Measurements from ENCODE around the gene CTSO.

Gene CTSO

DNA sequence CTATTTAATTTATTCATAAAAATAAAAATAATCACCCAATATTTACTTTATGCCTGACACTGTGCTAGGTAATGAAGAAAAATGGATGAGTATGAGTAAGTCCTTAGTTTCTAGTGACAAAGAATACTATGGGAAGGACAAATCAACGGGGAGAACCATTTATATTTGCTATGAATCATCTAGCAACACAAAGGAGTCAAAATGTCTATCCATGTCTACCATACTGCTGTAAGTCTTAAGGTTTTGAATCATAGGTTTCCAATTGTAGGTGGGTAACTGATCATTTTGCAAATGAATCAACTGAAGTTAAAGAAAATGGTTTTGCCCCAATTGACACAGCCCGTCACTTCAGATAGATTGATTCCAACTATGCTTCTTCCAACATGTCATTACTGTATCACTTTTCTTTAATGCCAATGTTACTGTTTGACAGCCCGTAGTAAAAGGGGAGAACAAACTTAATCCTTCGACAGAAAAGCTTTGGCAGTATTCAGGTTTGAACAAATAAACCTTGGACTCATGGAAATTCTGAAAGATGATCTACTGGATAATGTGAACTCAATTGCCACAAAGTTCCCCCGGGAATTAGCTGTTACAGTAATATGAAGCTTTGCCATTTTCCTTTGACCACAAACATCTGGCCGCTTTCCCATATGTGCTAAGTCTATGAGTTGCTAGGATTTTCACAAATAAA, 47.0 kb downstream of the CTSO start:
- no peak for TF ChIP-seq GATA2 (IDR thresholded peaks at IDR 0.05; ENCODE audit: low read depth, low read length)
- TF ChIP-seq GATA3 (IDR thresholded peaks at IDR 0.05; ENCODE audit: low read depth, low read length) = no peak

DNA sequence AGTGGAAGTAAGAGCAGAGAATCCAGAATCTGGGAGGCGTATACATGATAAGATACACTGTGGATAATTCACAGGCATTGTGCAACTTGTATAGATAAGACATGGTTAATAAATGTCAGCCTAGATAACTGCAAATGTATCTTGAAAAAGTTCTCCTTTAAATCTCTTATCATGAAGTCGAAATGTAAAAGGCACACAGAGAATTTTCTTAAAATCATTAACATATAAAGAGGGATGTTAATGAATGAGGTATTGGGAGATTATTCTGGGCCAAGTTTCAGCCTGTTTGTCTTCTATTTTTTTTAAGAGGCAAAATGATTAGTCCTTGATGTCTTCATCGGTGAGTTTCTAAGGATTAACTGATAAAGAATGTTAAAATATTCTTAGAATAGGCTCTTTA, 49.3 kb downstream of the CTSO start:
- TF ChIP-seq GATA3 (IDR thresholded peaks at IDR 0.05; ENCODE audit: low read depth, low read length) (no peak), GATA2 (IDR thresholded peaks at IDR 0.05; ENCODE audit: low read depth, low read length) (no peak)

GRCh38 chr4:155903453-155903852, 50.2 kb downstream of the CTSO start, which contains the start of gene TDO2:
TSS of gene TDO2 (plus strand) at chr4:155903696. CDS start at chr4:155903759, 63 bp downstream.
- TF ChIP-seq GATA2 (IDR thresholded peaks at IDR 0.05; ENCODE audit: low read depth, low read length) = no peak
- no peak for TF ChIP-seq GATA3 (IDR thresholded peaks at IDR 0.05; ENCODE audit: low read depth, low read length)

DNA sequence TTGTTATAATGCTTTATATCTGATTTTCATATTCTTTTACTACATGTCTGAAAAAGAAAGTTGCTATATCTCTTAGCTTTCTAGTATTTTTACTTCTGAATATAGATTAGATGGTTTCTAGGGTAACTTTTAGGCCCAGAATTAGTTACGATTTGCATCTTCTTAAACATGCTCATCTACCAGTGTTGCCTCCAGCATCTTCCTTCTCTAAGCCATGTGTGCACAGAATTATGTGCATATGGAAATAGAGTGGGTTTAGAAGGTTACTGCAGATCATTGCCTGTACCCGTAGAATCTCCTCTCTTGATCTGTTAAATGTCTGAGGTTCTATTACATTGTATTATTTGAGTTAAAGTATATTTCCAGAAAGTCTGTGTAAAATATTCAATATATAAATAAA, 52.7 kb downstream of the CTSO start:
- TF ChIP-seq GATA3 (IDR thresholded peaks at IDR 0.05; ENCODE audit: low read depth, low read length) = no peak
- no peak for TF ChIP-seq GATA2 (IDR thresholded peaks at IDR 0.05; ENCODE audit: low read depth, low read length)

DNA sequence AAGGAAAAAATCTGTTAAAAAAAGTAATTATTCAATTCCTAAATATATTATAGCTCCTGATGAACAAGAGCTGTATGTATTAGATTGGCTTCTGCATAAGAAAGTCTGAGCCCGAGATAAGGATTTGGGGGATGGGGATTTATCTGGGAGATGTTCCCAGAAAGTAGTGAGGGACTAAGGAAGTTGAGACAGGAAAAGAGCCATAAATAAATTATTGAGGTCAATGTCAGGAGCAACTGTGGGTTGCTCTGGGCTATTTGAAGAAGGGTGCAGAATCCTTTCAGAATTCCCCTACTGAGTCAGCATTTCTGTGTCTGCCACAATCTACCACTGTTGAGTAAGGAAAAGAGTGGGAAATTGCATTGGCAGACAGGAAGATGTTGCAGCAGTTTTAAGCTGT, 53.3 kb downstream of the CTSO start:
- no peak for TF ChIP-seq GATA3 (IDR thresholded peaks at IDR 0.05; ENCODE audit: low read depth, low read length)
- TF ChIP-seq GATA2 (IDR thresholded peaks at IDR 0.05; ENCODE audit: low read depth, low read length) = no peak

GRCh38 chr4:155899891-155900290, 53.8 kb downstream of the CTSO start:
- TF ChIP-seq GATA3 (IDR thresholded peaks at IDR 0.05; ENCODE audit: low read depth, low read length) (no peak), GATA2 (IDR thresholded peaks at IDR 0.05; ENCODE audit: low read depth, low read length) (no peak)

DNA sequence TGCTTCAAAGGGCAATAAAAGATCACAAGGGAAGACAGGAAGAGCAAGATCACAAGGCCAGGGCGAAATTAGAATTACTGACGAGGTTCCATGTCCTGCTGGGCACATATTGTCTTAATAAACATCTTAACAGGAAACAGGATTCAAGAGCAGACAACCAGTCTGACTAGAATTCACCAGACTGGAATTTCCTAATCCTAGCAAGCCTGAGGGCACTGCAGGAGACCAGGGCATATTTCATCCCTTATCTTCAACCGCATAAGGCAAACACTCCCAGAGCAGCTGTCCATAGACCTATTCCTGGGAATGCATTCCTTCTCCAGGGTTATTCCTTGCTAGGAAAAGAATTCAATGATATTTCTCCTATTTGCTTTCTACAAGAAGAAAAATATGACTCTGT, 62.6 kb downstream of the CTSO start:
- TF ChIP-seq GATA3 (IDR thresholded peaks at IDR 0.05; ENCODE audit: low read depth, low read length) (no peak), GATA2 (IDR thresholded peaks at IDR 0.05; ENCODE audit: low read depth, low read length) (no peak)

GRCh38 chr4:155889946-155890345, 63.7 kb downstream of the CTSO start:
- TF ChIP-seq GATA3 (IDR thresholded peaks at IDR 0.05; ENCODE audit: low read depth, low read length) (no peak), GATA2 (IDR thresholded peaks at IDR 0.05; ENCODE audit: low read depth, low read length) (no peak)

GRCh38 chr4:155889031-155889793, 64.5 kb downstream of the CTSO start:
- TF ChIP-seq GATA3 (IDR thresholded peaks at IDR 0.05; ENCODE audit: low read depth, low read length) (no peak), GATA2 (IDR thresholded peaks at IDR 0.05; ENCODE audit: low read depth, low read length) (no peak)

GRCh38 chr4:155887847-155888570, 65.7 kb downstream of the CTSO start:
- TF ChIP-seq GATA2 (IDR thresholded peaks at IDR 0.05; ENCODE audit: low read depth, low read length) (no peak), GATA3 (IDR thresholded peaks at IDR 0.05; ENCODE audit: low read depth, low read length) (no peak)

- TF ChIP-seq GATA3 (IDR thresholded peaks at IDR 0.05; ENCODE audit: low read depth, low read length) (no peak), GATA2 (IDR thresholded peaks at IDR 0.05; ENCODE audit: low read depth, low read length) (no peak)
These were observed 66.6 kb downstream of the CTSO start for GRCh38 chr4:155887045-155887444.

DNA sequence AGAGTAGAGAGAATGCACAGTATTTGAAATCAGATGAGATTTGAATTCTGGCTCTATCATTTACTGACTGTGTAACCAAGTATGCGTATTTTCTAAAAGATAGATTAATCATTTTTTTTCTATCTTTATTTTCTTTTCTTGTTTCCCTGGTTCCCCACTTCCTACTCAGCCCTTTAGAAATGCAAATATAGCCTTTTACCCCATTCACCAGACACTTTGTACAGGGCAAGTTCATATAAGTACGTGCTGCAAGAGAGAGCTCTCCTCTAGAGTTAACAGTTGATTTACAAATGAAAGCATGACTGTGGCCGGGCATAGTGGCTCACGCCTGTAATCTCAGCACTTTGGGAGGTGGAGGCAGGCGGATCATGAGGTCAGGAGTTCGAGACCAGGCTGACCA, 68.0 kb downstream of the CTSO start:
- TF ChIP-seq GATA3 (IDR thresholded peaks at IDR 0.05; ENCODE audit: low read depth, low read length) (no peak), GATA2 (IDR thresholded peaks at IDR 0.05; ENCODE audit: low read depth, low read length) (no peak)

GRCh38 chr4:155883895-155884294, 69.8 kb downstream of the CTSO start:
- TF ChIP-seq GATA2 (IDR thresholded peaks at IDR 0.05; ENCODE audit: low read depth, low read length) (no peak), GATA3 (IDR thresholded peaks at IDR 0.05; ENCODE audit: low read depth, low read length) (no peak)

- TF ChIP-seq GATA2 (IDR thresholded peaks at IDR 0.05; ENCODE audit: low read depth, low read length) = no peak
- TF ChIP-seq GATA3 (IDR thresholded peaks at IDR 0.05; ENCODE audit: low read depth, low read length) = no peak
These were observed 72.1 kb downstream of the CTSO start for GRCh38 chr4:155881555-155881954.

All from SH-SY5Y (cell line).